ENCODE data around the gene SPOCK1. TPM values are rescaled to one million over a fixed set of nuclear protein-coding genes. Genes with fewer than 3 reads are reported as not detected.

The SPOCK1 gene
- total and polyA plus RNA-seq, 9 of the 15 experiments (the other 6 are each of a cell fraction or from before 2014, with no cell fraction given) = 0.01 to 0.35 (median 0.04) TPM; not detected in 6

DNA sequence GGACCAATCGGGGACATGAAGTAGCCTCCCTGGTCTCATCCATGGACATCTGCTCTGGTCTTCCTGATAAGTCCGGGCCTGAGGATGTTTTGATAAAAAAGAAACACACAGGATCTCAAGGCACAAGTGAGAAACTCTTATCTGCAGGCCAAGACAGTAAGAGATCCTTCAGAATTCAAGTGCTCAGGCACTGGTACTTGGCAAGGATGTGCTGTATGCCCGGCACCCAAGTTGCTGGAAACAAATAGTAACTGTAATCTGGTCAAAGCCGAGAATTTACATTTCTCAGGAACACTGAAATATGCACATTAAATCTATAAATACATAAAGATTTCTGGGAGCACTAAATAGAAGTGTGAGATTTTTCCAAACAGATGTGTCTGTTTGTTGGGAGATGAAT is 165.7 kb downstream of the SPOCK1 start:
- intact Hi-C loops (cut with micrococcal nuclease) = no loop called here
- WGBS (ENCODE audit: insufficient coverage, low coverage, missing lambda C conversion rate) = 0% methylated on average over 4 of the region's 4 CpGs

More for the DNA sequence above, 165.7 kb downstream of the SPOCK1 start:
- no peak for ATAC-seq
- no TSS peak for BruUV-seq (replicated peaks)
- no peak for DNase-seq (ENCODE audit: extremely low read depth in 1 of 4, low spot score in 3 of 4)
- in situ Hi-C loops (cut with MboI) = no loop called here
- H3K9me1 ChIP-seq (ENCODE audit: control insufficient read depth, insufficient read depth, low read length) = no peaks in the 10 kb centered on the region
- no peaks in the 10 kb centered on the region for H3K9me3 ChIP-seq (replicated peaks; ENCODE audit: control insufficient read depth, insufficient read depth, low read depth, low read length)
- H3K4me3 ChIP-seq = no peak overlapping the region
- TF ChIP-seq STAT6 (CRISPR knock-in tag; IDR thresholded peaks at IDR 0.05) (no peak), MTF1 (CRISPR knock-in tag; IDR thresholded peaks at IDR 0.05; ENCODE audit: borderline replicate concordance) (no peak), ETV5 (CRISPR knock-in tag; IDR thresholded peaks at IDR 0.05; ENCODE audit: low read depth) (no peak), MCM3 (IDR thresholded peaks at IDR 0.05) (no peak), ARHGAP35 (IDR thresholded peaks at IDR 0.05; ENCODE audit: partially characterized antibody) (no peak)
- no peak overlapping the region for H3K27ac ChIP-seq (ENCODE audit: extremely low read depth, low read depth, low read length)
- no peaks in the 10 kb centered on the region for H3K4me1 ChIP-seq (replicated peaks in 1 of 2; ENCODE audit: control insufficient read depth in 2 of 2, insufficient read depth in 2 of 2, low read length in 2 of 2)
- H3K27me3 ChIP-seq (ENCODE audit: control insufficient read depth in 2 of 2, insufficient read depth in 2 of 2, low read length in 2 of 2) = 0 out of 5 replicates have a peak, but pooled peaks cover 0 to 4% of the 10 kb centered on the region in 2 experiments
- H3K79me2 ChIP-seq (ENCODE audit: control insufficient read depth, insufficient read depth, low read length) = no peaks in the 10 kb centered on the region
- ChIA-PET POLR2A (no interaction called here), CTCF (ENCODE audit: low intra/inter-chr PET ratio) (no interaction called here)
- H3K9ac ChIP-seq (ENCODE audit: insufficient read depth in 1 of 2, low read depth in 2 of 2, low read length in 2 of 2) = no peak overlapping the region
- FAIRE-seq = no peak
- H3K36me3 ChIP-seq (ENCODE audit: control insufficient read depth, insufficient read depth, low read length) = no peaks in the 10 kb centered on the region
- no peak overlapping the region for H3K4me2 ChIP-seq (ENCODE audit: insufficient read depth, low read length)
- H4K20me1 ChIP-seq (replicated peaks; ENCODE audit: control insufficient read depth, insufficient read depth, low read length) = no peaks in the 10 kb centered on the region
- H2AFZ ChIP-seq (ENCODE audit: low read depth, low read length) = no peak overlapping the region
